ENCODE results near the gene RNF41. TPM values are rescaled to one million over a fixed set of nuclear protein-coding genes. Genes with fewer than 3 reads are reported as not detected.

Gene RNF41
- total and polyA plus RNA-seq, 2 of the 13 experiments (the other 11 are each of a cell fraction or from before 2014, with no cell fraction given), result 27.1 to 39.4 TPM

DNA sequence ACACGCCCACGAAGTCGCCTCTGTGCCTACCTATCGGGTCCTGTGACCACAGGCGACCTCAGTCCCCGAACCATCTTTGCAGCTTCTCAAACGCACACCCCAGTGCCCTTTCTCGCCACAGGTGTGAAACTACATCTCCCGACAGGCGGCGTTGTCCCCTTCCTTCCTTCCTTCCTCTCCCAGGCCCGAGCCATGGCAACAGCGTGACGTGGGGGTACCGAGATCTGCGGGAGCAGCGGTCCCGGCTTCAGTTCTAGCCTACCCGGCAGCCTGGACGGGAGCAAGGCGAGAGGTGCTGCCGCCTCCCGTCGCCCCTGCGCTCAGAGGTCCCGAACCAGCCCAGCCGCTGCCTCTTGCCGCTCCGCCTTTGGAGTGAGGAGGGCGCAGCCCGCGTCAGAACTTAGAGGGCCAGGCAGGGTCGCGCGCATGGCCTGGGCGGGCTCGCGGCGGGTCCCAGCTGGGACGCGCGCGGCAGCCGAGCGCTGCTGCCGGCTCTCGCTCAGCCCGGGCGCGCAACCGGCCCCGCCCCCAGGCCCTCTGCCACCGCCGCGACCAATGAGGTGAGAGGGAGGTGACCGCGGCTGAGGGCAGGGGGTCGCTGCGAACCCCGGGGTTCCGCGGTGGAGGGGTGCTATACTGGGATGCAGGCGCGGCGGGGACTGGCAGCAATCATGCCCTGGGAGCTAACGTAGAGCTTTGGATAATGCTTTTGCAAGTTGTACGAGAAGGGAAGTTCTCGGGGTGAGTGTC is 45.1 kb upstream of the RNF41 start, which contains the start of gene COQ10A (continued):
- TF ChIP-seq, protein P1, sequence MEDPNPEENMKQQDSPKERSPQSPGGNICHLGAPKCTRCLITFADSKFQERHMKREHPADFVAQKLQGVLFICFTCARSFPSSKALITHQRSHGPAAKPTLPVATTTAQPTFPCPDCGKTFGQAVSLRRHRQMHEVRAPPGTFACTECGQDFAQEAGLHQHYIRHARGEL (CRISPR knock-in tag; IDR thresholded peaks at IDR 0.05), result no peak
- TF ChIP-seq SP5 (CRISPR knock-in tag; IDR thresholded peaks at IDR 0.05; ENCODE audit: borderline replicate concordance, low read depth) (0 out of 2 replicates have a peak, but pooled peaks have one; percentile 15), SOX5 (CRISPR knock-in tag; IDR thresholded peaks at IDR 0.05; ENCODE audit: borderline replicate concordance) (peak; percentile 40; the same call in 1 of the 2 replicates), BRCA1 (CRISPR knock-in tag; IDR thresholded peaks at IDR 0.05) (no peak), ZNF331 (CRISPR knock-in tag; IDR thresholded peaks at IDR 0.05) (peak; percentile 64; the same call in 1 of the 2 replicates), ZNF367 (CRISPR knock-in tag; IDR thresholded peaks at IDR 0.05; ENCODE audit: borderline replicate concordance) (no peak), ZNF260 (CRISPR knock-in tag; IDR thresholded peaks at IDR 0.05; ENCODE audit: borderline replicate concordance, low read depth) (no peak), NFE2L1 (CRISPR knock-in tag; IDR thresholded peaks at IDR 0.05; ENCODE audit: borderline replicate concordance) (no peak), PHB2 (IDR thresholded peaks at IDR 0.05; ENCODE audit: partially characterized antibody) (no peak), ZSCAN12 (CRISPR knock-in tag; IDR thresholded peaks at IDR 0.05) (no peak), ZNF614 (CRISPR knock-in tag; IDR thresholded peaks at IDR 0.05; ENCODE audit: borderline replicate concordance) (peak; percentile 24; the same call in 1 of the 2 replicates), ZNF747 (CRISPR knock-in tag; IDR thresholded peaks at IDR 0.05; ENCODE audit: borderline replicate concordance) (peak; percentile 79; the same call in 1 of the 2 replicates), CEBPG (CRISPR knock-in tag; IDR thresholded peaks at IDR 0.05) (peak; percentile 24; the same call in 1 of the 2 replicates), MAF1 (CRISPR knock-in tag; IDR thresholded peaks at IDR 0.05; ENCODE audit: borderline replicate concordance) (no peak), ZSCAN25 (CRISPR knock-in tag; IDR thresholded peaks at IDR 0.05) (peak; percentile 85), ZNF317 (CRISPR knock-in tag; IDR thresholded peaks at IDR 0.05) (0 out of 2 replicates have a peak, but pooled peaks have one; percentile 35), SMC3 (IDR thresholded peaks at IDR 0.05; ENCODE audit: low read length) (no peak), KDM1A (CRISPR knock-in tag; IDR thresholded peaks at IDR 0.05) (peak; percentile 84), SAP130 (CRISPR knock-in tag; IDR thresholded peaks at IDR 0.05; ENCODE audit: low read depth) (peak; percentile 92), RAD51 (IDR thresholded peaks at IDR 0.05; ENCODE audit: borderline replicate concordance) (no peak), THAP11 (CRISPR knock-in tag; IDR thresholded peaks at IDR 0.05) (peak; percentile 97), GTF3A (CRISPR knock-in tag; conservative IDR thresholded peaks at IDR 0.05) (no peak)
- TF ChIP-seq, protein P2, sequence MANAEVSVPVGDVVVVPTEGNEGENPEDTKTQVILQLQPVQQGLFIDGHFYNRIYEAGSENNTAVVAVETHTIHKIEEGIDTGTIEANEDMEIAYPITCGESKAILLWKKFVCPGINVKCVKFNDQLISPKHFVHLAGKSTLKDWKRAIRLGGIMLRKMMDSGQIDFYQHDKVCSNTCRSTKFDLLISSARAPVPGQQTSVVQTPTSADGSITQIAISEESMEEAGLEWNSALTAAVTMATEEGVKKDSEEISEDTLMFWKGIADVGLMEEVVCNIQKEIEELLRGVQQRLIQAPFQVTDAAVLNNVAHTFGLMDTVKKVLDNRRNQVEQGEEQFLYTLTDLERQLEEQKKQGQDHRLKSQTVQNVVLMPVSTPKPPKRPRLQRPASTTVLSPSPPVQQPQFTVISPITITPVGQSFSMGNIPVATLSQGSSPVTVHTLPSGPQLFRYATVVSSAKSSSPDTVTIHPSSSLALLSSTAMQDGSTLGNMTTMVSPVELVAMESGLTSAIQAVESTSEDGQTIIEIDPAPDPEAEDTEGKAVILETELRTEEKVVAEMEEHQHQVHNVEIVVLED (CRISPR knock-in tag; IDR thresholded peaks at IDR 0.05; ENCODE audit: borderline replicate concordance), result peak; percentile 75
- TF ChIP-seq, protein P3, sequence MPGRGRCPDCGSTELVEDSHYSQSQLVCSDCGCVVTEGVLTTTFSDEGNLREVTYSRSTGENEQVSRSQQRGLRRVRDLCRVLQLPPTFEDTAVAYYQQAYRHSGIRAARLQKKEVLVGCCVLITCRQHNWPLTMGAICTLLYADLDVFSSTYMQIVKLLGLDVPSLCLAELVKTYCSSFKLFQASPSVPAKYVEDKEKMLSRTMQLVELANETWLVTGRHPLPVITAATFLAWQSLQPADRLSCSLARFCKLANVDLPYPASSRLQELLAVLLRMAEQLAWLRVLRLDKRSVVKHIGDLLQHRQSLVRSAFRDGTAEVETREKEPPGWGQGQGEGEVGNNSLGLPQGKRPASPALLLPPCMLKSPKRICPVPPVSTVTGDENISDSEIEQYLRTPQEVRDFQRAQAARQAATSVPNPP (CRISPR knock-in tag; IDR thresholded peaks at IDR 0.05), result 0 out of 2 replicates have a peak, but pooled peaks have one; percentile 64
- TF ChIP-seq, protein P4, sequence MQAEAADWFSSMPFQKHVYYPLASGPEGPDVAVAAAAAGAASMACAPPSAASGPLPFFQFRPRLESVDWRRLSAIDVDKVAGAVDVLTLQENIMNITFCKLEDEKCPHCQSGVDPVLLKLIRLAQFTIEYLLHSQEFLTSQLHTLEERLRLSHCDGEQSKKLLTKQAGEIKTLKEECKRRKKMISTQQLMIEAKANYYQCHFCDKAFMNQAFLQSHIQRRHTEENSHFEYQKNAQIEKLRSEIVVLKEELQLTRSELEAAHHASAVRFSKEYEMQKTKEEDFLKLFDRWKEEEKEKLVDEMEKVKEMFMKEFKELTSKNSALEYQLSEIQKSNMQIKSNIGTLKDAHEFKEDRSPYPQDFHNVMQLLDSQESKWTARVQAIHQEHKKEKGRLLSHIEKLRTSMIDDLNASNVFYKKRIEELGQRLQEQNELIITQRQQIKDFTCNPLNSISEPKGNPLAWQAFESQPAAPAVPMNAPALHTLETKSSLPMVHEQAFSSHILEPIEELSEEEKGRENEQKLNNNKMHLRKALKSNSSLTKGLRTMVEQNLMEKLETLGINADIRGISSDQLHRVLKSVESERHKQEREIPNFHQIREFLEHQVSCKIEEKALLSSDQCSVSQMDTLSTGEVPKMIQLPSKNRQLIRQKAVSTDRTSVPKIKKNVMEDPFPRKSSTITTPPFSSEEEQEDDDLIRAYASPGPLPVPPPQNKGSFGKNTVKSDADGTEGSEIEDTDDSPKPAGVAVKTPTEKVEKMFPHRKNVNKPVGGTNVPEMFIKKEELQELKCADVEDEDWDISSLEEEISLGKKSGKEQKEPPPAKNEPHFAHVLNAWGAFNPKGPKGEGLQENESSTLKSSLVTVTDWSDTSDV (CRISPR knock-in tag; IDR thresholded peaks at IDR 0.05), result no peak

All from HepG2 (cell line).